ENCODE data around the gene LRMDA.

DNA sequence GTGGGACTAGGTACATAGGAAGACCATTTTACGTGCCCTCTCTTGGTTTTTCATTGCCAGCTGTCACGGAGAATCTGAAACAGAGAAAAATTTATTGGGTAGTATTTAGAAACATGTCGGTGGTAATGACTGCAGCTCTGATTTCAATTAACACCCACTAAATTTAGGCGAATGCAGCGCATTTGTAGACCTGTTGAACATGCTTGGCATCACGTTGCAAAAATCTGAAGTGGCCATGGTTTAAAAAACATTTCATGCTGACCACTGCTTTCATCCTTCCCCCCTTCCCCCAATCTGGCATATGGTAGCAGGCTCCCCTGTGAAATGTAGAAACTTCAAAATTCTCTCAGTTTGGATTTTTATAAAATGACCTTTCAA is 34.0 kb downstream of the LRMDA start:
- TF ChIP-seq, protein P1, sequence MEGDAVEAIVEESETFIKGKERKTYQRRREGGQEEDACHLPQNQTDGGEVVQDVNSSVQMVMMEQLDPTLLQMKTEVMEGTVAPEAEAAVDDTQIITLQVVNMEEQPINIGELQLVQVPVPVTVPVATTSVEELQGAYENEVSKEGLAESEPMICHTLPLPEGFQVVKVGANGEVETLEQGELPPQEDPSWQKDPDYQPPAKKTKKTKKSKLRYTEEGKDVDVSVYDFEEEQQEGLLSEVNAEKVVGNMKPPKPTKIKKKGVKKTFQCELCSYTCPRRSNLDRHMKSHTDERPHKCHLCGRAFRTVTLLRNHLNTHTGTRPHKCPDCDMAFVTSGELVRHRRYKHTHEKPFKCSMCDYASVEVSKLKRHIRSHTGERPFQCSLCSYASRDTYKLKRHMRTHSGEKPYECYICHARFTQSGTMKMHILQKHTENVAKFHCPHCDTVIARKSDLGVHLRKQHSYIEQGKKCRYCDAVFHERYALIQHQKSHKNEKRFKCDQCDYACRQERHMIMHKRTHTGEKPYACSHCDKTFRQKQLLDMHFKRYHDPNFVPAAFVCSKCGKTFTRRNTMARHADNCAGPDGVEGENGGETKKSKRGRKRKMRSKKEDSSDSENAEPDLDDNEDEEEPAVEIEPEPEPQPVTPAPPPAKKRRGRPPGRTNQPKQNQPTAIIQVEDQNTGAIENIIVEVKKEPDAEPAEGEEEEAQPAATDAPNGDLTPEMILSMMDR (IDR thresholded peaks at IDR 0.05), result no peak
- TF ChIP-seq POLR2A (IDR thresholded peaks at IDR 0.05) (no peak), POLR2AphosphoS5 (IDR thresholded peaks at IDR 0.05) (no peak)
